ENCODE measurements around the gene ICAM3. TPM values are rescaled to one million over a fixed set of nuclear protein-coding genes. Genes with fewer than 3 reads are reported as not detected.
"Not testable (repeated sequence)": the region's sequence is repeated elsewhere in the genome, so short reads cannot be mapped to it uniquely, and the experiment has no call there.

ICAM3 gene, protein sequence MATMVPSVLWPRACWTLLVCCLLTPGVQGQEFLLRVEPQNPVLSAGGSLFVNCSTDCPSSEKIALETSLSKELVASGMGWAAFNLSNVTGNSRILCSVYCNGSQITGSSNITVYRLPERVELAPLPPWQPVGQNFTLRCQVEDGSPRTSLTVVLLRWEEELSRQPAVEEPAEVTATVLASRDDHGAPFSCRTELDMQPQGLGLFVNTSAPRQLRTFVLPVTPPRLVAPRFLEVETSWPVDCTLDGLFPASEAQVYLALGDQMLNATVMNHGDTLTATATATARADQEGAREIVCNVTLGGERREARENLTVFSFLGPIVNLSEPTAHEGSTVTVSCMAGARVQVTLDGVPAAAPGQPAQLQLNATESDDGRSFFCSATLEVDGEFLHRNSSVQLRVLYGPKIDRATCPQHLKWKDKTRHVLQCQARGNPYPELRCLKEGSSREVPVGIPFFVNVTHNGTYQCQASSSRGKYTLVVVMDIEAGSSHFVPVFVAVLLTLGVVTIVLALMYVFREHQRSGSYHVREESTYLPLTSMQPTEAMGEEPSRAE
- 10 to 100 TPM in 2 of 9 donors, 1 to 10 TPM in 7; 3.7 to 17.7 (median 7.6) TPM for total RNA-seq
- polyA plus RNA-seq: 10 to 100 TPM in 1 of 3 donors, 1 to 10 TPM in 2; 4.8 to 11.1 (median 8.4) TPM
- long read RNA-seq, donor 1: 0 reads
- long read RNA-seq, donor 2: 0 reads
- long read RNA-seq, donor 3: 0 reads
- long read RNA-seq, donor 4, partial matches to known transcripts: 2 of 2 reads
- long read RNA-seq, donor 4, other reads (novel, unspliced or antisense): 0 of 2 reads
- long read RNA-seq, donor 5, partial matches to known transcripts: 6 of 8 reads
- long read RNA-seq, donor 5, other reads (novel, unspliced or antisense): 1 of 8 reads
- long read RNA-seq, donor 6, partial matches to known transcripts: 1 of 2 reads
- long read RNA-seq, donor 6, other reads (novel, unspliced or antisense): 0 of 2 reads
- long read RNA-seq, donor 7: 0 reads
- long read RNA-seq, donor 8, partial matches to known transcripts: 0 of 1 reads
- long read RNA-seq, donor 8, other reads (novel, unspliced or antisense): 0 of 1 reads
- long read RNA-seq, donor 9: 0 reads
- long read RNA-seq, donor 10: 0 reads

DNA sequence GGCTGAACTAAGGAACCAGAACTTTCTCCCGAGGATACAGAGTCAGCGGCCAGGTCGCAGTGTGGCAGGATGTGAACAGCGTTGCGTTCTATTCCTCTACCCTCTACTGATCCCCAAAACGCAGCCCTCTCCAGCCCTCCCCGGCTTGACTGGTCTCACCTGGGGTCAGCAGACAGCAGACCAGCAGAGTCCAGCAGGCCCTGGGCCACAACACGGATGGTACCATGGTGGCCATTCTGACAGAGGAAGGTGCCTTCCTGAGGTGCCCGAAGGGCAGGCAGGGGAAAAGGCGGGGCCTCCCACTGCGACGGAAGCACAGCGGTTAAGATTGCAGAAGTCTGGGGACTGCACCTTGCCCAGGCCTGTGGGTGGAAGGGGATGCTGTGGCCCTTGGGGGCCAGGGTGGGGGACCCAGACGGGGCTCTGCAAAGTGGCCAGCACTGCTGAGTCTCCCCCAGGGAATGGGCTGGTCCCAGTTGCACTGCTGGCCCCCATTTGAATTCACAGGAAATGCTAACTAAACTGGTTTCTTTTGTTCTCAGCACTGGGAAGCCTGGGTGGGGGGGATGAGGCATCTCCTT lies at the start of gene ICAM3:
ICAM3 (minus strand) TSS at position 245 of the 581 bp plus-strand sequence; CDS start at position 235, 10 bp downstream.
- no peak within 1 kb of the TSS for H3K27ac ChIP-seq
- no peaks in the 10 kb centered on the region for H3K9me3 ChIP-seq (replicated peaks in 1 of 3)
- intact Hi-C loops (cut with DNase I): loop anchor here in 1 of 2 donors (5.0 kb wide), 1 partner anchor 53 kb away; no protein-coding TSS in a partner anchor
- H3K4me3 ChIP-seq: no peak within 1 kb of the TSS
- TF ChIP-seq POLR2A (IDR thresholded peaks at IDR 0.05): no peak
- TF ChIP-seq, protein P1, sequence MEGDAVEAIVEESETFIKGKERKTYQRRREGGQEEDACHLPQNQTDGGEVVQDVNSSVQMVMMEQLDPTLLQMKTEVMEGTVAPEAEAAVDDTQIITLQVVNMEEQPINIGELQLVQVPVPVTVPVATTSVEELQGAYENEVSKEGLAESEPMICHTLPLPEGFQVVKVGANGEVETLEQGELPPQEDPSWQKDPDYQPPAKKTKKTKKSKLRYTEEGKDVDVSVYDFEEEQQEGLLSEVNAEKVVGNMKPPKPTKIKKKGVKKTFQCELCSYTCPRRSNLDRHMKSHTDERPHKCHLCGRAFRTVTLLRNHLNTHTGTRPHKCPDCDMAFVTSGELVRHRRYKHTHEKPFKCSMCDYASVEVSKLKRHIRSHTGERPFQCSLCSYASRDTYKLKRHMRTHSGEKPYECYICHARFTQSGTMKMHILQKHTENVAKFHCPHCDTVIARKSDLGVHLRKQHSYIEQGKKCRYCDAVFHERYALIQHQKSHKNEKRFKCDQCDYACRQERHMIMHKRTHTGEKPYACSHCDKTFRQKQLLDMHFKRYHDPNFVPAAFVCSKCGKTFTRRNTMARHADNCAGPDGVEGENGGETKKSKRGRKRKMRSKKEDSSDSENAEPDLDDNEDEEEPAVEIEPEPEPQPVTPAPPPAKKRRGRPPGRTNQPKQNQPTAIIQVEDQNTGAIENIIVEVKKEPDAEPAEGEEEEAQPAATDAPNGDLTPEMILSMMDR (IDR thresholded peaks at IDR 0.05): no peak
- no peak for DNase-seq
- no peaks in the 10 kb centered on the region for H3K27me3 ChIP-seq
- H3K36me3 ChIP-seq (replicated peaks in 1 of 2): no peaks in the 10 kb centered on the region
- WGBS, 4 donors: 58 to 70% (median 68%) methylated on average over 13 to 14 of the region's 14 CpGs
- H3K4me1 ChIP-seq (replicated peaks in 1 of 2): peaks cover 0 to under 1% of the 10 kb centered on the region in 2 donors

DNA sequence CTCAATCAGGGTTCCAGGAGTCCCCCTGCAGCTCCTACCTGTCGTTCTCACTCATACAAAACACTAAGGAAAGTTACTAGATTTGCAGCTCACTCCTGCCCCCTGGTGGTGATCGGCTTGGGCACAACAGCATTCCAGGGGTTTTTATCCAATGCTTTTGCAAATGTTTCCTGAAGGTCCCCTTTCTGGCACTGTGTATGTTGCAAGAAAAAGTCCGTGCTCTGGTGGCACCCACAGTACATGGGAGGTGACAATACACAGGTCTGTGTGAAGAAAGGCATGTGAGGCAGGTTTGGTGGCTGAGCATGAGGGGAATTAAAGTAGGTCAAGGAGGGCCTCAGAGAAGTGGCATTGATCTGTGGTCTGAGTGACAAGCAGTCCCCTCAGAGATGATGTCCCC lies 49.5 kb upstream of the ICAM3 start:
- DNase-seq: peak; percentile 81 to 97 (median 88)
- TF ChIP-seq POLR2A (IDR thresholded peaks at IDR 0.05): no peak
- TF ChIP-seq, protein P1 (IDR thresholded peaks at IDR 0.05): peak; percentile 87 to 94 (median 91)
- H3K27me3 ChIP-seq: no peaks in the 10 kb centered on the region
- H3K9me3 ChIP-seq (replicated peaks in 1 of 3): no peaks in the 10 kb centered on the region
- WGBS, 4 donors: 0 to 4% (median 1%) methylated on average over 3 of the region's 3 CpGs
- no peak overlapping the region for H3K27ac ChIP-seq
- H3K4me1 ChIP-seq (replicated peaks in 1 of 2): peaks cover 0 to 3% of the 10 kb centered on the region in 2 donors
- H3K36me3 ChIP-seq (replicated peaks in 1 of 2): peaks cover 0 to 32% of the 10 kb centered on the region in 2 donors
- no peak overlapping the region for H3K4me3 ChIP-seq
- intact Hi-C loops (cut with DNase I): no loop called here

DNA sequence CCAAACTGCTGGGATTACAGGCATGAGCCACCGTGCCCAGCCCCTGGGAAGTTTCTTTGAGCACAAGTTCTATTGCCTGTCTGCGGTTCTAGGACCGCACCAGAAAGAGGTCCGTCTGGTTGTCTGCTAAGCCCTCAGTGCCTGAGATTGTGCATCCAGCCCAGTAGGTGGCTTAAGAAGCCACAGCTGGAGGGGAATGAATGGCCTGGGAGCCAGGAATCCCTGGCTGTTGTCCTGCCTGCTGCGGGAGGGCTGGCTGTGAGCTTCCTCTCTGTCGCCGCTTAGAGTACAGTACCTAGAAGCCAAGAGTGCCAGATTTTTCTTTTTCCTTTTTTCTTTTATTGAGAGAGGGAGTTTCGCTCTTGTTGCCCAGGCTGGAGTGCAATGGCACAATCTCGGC lies 45.2 kb upstream of the ICAM3 start:
- Histone ChIP-seq H3K27ac (no peak overlapping the region), H3K27me3 (no peaks in the 10 kb centered on the region), H3K36me3 (replicated peaks in 1 of 2) (no peaks in the 10 kb centered on the region), H3K9me3 (replicated peaks in 1 of 3) (no peaks in the 10 kb centered on the region), H3K4me3 (no peak overlapping the region), H3K4me1 (replicated peaks in 1 of 2) (peaks cover 0 to 13% of the 10 kb centered on the region in 2 donors)
- intact Hi-C loops (cut with DNase I): no loop called here
- no peak for DNase-seq
- 81 to 83% (median 81%) methylated on average over 5 to 9 of the region's 9 CpGs for WGBS, 4 donors
- TF ChIP-seq, protein P1 (IDR thresholded peaks at IDR 0.05): no peak
- TF ChIP-seq POLR2A (IDR thresholded peaks at IDR 0.05): no peak

DNA sequence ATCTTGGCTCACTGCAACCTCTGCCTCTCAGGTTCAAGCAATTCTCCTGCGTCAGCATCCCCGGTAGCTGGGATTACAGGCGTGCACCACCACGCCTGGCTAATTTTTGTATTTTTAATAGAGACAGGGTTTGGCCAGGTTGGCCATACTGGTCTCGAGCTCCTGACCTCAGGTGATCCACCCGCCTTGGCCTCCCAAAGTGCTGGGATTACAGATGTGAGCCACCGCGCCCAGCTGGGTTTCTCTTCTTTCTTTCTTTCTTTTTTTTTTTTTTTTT lies 43.7 kb upstream of the ICAM3 start:
- H3K4me3 ChIP-seq; H3K9me3 ChIP-seq (replicated peaks in 1 of 3); intact Hi-C loops (cut with DNase I); H3K27ac ChIP-seq; H3K27me3 ChIP-seq; H3K36me3 ChIP-seq (replicated peaks in 1 of 2); DNase-seq: not testable (repeated sequence)
- peaks cover 0 to 18% of the 10 kb centered on the region in 2 donors for H3K4me1 ChIP-seq (replicated peaks in 1 of 2)
- 77 to 85% (median 82%) methylated on average over 8 of the region's 8 CpGs for WGBS, 4 donors

Data from adrenal gland (tissue), 19 donors.